T1000 (cell line): ENCODE measurements around the gene CDKN2B.
A peak's percentile ranks its signal among the peaks of the same experiment; 100 is the strongest.

Experiments
- DNase-seq: peaks from one replicate; lab custom pipeline; 2025; ENCODE audit warnings: mixed read lengths; lab: John Stamatoyannopoulos, UW

The CDKN2B gene

DNA sequence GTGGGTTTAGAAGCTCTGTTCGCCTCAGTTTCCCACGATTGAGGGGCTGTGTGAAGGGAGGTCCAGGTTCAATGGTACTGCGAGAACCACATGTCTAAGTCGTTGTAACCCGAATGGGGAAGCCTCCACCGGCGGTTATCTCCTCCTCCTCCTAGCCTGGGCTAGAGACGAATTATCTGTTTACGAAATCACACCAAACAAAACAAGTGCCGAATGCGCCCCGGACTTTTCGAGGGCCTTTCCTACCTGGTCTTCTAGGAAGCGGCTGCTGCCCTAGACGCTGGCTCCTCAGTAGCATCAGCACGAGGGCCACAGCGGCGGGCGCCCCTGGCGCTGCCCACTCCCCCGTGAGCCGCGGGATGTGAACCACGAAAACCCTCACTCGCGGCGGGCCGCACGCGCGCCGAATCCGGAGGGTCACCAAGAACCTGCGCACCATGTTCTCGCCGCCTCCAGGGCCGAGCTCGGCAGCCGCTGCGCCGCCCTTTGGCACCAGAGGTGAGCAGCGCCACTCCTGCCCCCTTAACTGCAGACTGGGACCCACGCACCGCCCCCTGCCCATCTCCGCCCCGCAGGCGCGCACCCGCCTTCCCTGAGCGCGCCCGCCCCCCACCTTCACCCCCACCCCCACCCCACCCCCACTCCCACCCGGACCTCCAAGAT is 15.1 kb downstream of the CDKN2B start, which contains the start of gene CDKN2A:
CDKN2A (minus strand) TSS at position 500 of the 663 bp plus-strand sequence.
- peak; percentile 63 for DNase-seq

GRCh38 chr9:21993007-21993406 is 16.1 kb downstream of the CDKN2B start:
- DNase-seq = no peak

DNA sequence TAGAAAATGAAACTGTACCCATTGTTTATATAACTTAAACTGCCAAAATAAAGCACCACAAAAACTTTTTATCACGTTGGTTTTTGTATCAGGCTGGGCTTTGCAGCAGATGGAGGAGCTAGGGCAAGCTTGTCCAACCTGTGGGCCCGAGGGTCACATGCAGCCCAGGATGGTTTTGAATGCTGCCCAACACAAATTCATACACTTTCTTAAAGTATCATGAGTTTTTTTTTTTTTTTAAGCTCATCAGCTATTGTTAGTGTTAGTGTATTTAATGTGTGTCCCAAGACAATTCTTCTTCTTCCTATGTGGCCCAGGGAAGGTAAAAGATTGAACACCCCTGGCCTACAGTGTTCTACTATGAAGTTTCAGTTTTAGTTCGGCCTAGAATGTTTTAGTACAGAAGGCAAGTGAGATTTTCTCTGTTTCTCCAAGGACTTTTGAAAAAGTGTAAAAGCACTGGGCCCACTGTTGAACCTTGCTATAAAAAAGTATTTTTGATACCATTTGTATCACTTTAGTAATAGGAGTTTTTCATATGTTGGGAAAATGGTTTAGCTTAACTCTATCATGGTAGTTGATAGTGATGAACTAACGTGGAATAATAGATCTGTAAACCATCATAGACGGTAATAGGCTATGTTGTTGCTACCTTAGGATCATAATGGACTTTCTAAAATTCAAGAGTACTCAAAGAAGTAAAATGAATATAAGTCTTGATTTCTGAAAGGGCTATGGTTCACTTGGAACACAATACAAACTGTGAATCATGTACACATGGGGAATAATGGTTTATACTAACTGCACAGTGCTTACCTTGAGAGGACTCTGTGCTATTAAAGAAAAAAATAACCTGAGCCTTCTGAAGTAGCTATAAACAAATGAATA is 17.8 kb downstream of the CDKN2B start:
- DNase-seq = no peak

- no peak for DNase-seq
These were observed 19.5 kb downstream of the CDKN2B start for GRCh38 chr9:21989440-21990189.

DNA sequence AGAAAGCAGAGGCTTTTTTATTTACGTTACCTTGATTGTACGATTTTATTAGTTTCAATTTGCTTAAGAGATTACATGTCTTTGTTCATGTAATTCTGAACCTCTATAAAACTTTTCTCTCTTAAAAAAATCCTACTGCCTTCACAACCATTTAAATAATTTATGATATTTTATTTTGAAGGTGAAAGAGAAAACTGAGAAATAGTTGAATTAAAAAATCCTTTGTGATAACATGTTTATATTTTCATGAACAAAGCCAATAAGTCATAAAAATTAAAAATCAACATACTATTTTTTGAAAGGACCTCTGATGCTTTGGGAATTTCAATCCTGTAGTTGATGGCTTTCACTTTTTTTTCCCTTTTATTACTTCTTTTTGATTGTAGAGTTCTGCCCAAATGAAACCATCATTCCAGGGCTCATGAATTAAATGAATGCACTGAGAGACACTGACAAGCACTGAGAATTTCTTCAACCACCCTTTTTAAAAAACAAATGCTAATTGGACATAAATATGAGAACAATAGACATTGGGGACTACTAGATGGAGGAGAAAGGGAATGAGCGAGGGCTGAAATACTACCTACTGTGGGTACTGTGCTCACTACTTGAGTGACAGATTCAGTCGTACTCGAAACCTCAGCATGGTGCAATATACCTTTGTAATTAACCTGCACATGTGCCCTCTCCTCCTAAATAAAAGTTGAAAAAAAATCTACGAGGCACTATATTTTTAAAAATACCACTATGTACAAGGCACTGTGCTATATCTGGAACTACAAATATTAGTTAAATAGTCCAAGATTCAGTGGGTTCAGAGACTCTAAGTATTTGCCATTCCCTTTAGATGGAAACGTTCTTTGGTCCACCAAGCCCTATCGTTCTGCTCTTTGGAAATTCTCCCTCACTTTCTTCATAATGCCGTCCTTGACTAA is 20.8 kb downstream of the CDKN2B start:
- no peak for DNase-seq

DNA sequence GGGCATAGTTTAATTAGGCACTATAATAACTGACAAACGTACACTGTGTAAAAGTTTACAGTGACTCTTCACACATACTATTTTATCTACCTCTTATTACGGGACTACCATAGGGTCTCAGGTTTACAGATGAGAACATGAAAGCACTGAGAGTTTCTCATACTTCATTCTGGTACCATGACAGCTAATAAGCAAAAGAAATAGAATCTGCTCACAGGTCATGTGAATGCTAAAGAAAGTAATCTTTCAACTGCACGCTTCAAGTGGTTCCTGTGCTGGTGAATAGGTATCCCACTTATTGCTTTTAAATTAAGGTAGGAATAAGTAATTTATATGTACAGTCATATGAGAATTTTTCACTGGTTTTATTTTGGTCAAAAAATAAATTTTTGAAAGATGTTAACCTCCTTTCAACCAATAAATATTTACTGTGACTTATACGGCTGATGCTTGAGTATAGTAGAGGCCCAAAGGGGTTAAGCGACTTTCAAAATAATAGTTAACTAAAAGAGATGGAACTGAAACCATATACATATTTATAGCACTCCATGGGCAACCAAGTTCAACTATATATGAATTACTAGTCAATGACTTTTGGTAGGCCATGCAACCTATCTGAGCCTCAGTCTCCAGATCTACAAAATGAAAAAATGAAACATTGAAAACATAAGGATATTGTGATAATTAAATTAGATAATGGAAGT is 23.0 kb downstream of the CDKN2B start:
- no peak for DNase-seq

- no peak for DNase-seq
These were observed 25.0 kb downstream of the CDKN2B start for GRCh38 chr9:21984101-21984500.

DNA sequence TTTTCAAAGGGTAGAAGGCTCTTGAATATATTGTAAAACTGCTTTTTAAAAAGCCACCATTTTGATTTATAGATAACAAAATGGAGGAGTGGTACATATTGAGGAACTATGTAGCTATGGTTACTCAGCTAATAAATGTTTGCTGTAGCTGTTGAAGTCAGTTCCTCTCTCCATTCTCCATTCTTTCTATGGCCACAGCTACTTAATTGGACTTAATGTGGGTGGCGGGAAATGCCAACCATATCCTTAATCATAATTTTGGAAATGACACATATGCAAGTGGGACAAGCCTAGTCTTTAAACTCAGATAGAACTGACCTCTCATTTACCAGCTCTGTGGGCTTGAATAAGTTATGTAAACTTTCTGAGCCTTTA is 25.6 kb downstream of the CDKN2B start:
- no peak for DNase-seq

- no peak for DNase-seq
These were observed 26.1 kb downstream of the CDKN2B start for GRCh38 chr9:21982861-21983560.

DNA sequence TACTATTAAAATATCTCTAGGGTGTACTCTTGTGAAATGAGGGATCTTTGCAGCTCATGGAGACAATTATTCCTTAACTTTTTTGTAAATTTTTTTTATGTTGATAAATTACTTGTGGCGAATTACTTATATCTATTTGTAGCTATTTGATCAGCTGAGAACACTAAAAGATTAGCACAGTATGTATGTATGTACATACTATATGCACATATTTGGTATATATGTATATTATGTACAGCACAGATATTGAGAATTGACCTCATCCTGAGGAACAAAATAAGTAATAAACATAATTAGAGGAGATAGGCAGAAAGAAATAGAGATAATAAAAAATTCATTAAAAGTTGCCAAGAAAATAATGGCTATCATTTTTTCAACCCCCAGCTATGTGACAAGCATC is 26.7 kb downstream of the CDKN2B start:
- DNase-seq = no peak

DNA sequence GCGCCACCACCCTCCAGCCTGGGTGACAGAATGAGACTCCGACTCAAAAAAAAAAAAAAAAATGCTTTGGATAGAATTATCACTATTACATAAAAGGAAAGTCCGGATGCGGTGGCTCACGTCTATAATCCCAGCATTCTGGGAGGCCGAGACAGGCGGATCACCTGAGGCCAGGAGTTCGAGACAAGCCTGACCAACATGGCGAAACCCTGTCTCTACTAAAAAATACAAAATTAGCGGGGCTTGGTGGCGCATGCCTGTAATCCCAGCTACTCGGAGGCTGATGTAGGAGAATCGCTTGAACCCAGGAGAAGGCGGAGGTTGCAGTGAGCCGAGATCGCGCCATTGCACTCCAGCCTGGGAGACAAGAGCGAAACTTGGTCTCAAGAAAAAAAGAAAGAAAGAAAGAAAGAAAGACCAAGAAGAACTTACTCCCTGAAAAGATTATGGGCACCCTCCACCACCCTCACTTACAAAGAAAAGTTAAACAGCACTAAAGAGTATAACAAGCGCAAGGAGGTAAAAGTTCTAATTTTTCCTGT is 32.7 kb downstream of the CDKN2B start:
- no peak for DNase-seq

DNA sequence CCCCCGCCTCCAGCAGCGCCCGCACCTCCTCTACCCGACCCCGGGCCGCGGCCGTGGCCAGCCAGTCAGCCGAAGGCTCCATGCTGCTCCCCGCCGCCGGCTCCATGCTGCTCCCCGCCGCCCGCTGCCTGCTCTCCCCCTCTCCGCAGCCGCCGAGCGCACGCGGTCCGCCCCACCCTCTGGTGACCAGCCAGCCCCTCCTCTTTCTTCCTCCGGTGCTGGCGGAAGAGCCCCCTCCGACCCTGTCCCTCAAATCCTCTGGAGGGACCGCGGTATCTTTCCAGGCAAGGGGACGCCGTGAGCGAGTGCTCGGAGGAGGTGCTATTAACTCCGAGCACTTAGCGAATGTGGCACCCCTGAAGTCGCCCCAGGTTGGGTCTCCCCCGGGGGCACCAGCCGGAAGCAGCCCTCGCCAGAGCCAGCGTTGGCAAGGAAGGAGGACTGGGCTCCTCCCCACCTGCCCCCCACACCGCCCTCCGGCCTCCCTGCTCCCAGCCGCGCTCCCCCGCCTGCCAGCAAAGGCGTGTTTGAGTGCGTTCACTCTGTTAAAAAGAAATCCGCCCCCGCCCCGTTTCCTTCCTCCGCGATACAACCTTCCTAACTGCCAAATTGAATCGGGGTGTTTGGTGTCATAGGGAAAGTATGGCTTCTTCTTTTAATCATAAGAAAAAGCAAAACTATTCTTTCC is 34.2 kb downstream of the CDKN2B start:
- DNase-seq = peak; percentile 73

- no peak for DNase-seq
These were observed 34.8 kb downstream of the CDKN2B start for GRCh38 chr9:21974343-21974721.

- no peak for DNase-seq
These were observed 36.7 kb downstream of the CDKN2B start for GRCh38 chr9:21972361-21972760.

DNA sequence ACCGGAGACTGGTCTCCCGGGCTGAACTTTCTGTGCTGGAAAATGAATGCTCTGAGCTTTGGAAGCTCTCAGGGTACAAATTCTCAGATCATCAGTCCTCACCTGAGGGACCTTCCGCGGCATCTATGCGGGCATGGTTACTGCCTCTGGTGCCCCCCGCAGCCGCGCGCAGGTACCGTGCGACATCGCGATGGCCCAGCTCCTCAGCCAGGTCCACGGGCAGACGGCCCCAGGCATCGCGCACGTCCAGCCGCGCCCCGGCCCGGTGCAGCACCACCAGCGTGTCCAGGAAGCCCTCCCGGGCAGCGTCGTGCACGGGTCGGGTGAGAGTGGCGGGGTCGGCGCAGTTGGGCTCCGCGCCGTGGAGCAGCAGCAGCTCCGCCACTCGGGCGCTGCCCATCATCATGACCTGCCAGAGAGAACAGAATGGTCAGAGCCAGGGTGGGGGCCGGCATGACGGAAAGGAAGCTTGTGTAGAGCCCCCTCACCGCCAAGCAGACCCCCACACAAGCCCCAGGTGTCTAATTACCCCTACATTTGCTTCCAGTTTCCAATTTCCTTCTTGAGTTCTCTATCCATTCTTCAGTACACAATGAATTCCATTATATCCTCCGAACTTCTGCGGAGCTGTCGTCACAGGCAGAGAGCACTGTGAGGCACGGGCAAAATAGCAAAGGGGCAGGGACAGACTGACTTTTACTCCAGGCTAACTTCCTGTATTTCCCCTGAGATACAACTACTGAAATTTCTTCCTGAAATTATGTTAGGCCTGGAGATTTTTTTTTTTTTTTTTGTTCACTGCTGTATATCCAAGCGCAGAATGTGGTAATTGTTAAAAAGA is 38.1 kb downstream of the CDKN2B start:
- no peak for DNase-seq

DNA sequence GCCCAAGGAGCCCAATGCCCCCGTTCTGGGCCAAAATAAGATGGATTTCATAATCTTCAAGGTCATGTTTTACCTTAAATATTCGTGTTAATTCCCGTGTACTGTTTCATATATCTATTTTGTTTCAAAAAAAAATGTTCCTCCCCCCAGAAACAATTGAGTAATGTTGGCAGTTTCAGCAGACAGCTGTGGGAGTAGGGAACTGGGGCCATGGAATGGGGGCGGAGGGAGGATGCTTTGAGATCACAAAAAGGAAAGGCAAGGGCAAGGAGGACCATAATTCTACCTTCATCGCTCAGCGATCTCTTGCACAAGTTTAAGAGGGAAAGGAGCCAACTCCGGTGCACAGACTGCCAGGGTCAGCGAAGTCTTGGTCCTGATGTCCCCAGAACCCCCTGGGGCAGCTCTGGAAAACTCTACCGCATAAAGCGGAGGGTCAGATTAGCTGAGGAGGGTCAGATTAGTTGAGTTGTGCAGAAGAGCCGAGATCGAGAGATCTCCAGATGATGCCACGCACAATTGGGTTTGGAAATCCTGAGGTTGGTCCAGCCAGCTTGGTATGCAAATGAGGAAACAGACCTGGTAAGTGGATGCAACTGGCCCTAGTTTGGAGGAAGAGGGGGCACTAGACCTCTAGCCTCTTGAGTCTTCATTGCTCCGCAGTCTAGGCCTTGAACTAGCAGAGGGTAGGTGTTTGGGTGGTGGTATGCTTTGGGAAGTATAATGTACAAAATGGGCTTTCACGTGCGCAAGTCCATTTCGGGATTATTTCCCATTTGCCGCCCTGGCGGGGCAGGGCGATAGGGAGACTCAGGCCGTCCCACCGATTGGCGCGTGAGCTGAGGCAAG is 38.9 kb downstream of the CDKN2B start:
- DNase-seq = no peak
